SK-N-SH treated with all-trans-retinoic acid at 6 μM for 48 hours (cell line): ENCODE results near the gene ADAMTS9.

Source experiments
- ATAC-seq: fragments of 200-7000 bp; cut with Tn5 transposase; 3 replicates; pipeline ENCODE4 v1.9.1; 2020; ENCODE audit warnings: mild to moderate bottlenecking, moderate library complexity
- BACH2 ChIP-seq: fragments of 250-450 bp; sonication (Bioruptor Pico); IDR thresholded peaks from 2 replicates; pipeline ENCODE4 v1.9.0; 2021; ENCODE audit warnings: mild to moderate bottlenecking, borderline replicate concordance
- CSDC2 ChIP-seq: fragments of 250-450 bp; sonication (Bioruptor Pico); IDR thresholded peaks from 2 replicates; pipeline ENCODE4 v1.5.0; 2020; ENCODE audit warnings: mild to moderate bottlenecking, moderate library complexity
- ESRRG ChIP-seq: fragments of 250-450 bp; sonication (Bioruptor Pico); IDR thresholded peaks from 2 replicates; pipeline ENCODE4 v1.6.1; 2021; ENCODE audit warnings: mild to moderate bottlenecking
- GLIS3 ChIP-seq: fragments of 250-450 bp; sonication (Bioruptor Pico); IDR thresholded peaks from 2 replicates; pipeline ENCODE4 v1.5.0; 2020; ENCODE audit warnings: mild to moderate bottlenecking, moderate library complexity
- ISL1 ChIP-seq: fragments of 250-450 bp; sonication (Bioruptor Pico); IDR thresholded peaks from 2 replicates; pipeline ENCODE4 v2.1.2; 2022; ENCODE audit warnings: mild to moderate bottlenecking, moderate library complexity
- OSR1 ChIP-seq: fragments of 250-450 bp; sonication (Bioruptor Pico); IDR thresholded peaks from 2 replicates; pipeline ENCODE4 v1.8.0; 2022; ENCODE audit warnings: moderate library complexity, mild to moderate bottlenecking, inconsistent platforms
- PPARA ChIP-seq: fragments of 250-450 bp; sonication (Bioruptor Pico); IDR thresholded peaks from 2 replicates; pipeline ENCODE4 v1.5.0; 2020; ENCODE audit warnings: mild to moderate bottlenecking, borderline replicate concordance
- TCF4 ChIP-seq: fragments of 250-450 bp; sonication (Bioruptor Pico); IDR thresholded peaks from 2 replicates; pipeline ENCODE4 v1.8.0; 2021; ENCODE audit warnings: mild to moderate bottlenecking, moderate library complexity, borderline replicate concordance
- TOX ChIP-seq: fragments of 250-450 bp; sonication (Bioruptor Pico); IDR thresholded peaks from 2 replicates; pipeline ENCODE4 v1.8.0; 2021; ENCODE audit warnings: mild to moderate bottlenecking, moderate library complexity, borderline replicate concordance
- ZC3H10 ChIP-seq: fragments of 250-450 bp; sonication (Bioruptor Pico); IDR thresholded peaks from 2 replicates; pipeline ENCODE4 v1.5.1; 2021; ENCODE audit warnings: mild to moderate bottlenecking, moderate library complexity
- ZFP3 ChIP-seq: fragments of 250-450 bp; sonication (Bioruptor Pico); IDR thresholded peaks from 2 replicates; pipeline ENCODE4 v1.5.0; 2020; ENCODE audit warnings: mild to moderate bottlenecking, moderate library complexity
- ZNF565 ChIP-seq: fragments of 450-650 bp; formaldehyde crosslinking; conservative IDR thresholded peaks from 2 replicates; pipeline ENCODE4 v1.5.0; 2020; ENCODE audit warnings: low read depth, mild to moderate bottlenecking, moderate library complexity
- ZNF70 ChIP-seq: fragments of 450-650 bp; formaldehyde crosslinking; IDR thresholded peaks from 2 replicates; pipeline ENCODE4 v1.5.0; 2020; ENCODE audit warnings: mild to moderate bottlenecking, moderate library complexity
- ZNF8 ChIP-seq: fragments of 450-650 bp; formaldehyde crosslinking; IDR thresholded peaks from 2 replicates; pipeline ENCODE4 v1.5.0; 2020; ENCODE audit warnings: mild to moderate bottlenecking, moderate library complexity
- TF ChIP-seq, protein P1 (sequence below): fragments of 250-450 bp; sonication (Bioruptor Pico); IDR thresholded peaks from 2 replicates; pipeline ENCODE4 v1.5.1; 2021; ENCODE audit warnings: mild to moderate bottlenecking, moderate library complexity
- TF ChIP-seq, protein P2 (sequence below): fragments of 250-450 bp; sonication (Bioruptor Pico); IDR thresholded peaks from 2 replicates; pipeline ENCODE4 v1.5.0; 2020; ENCODE audit warnings: mild to moderate bottlenecking, moderate library complexity
- TF ChIP-seq, protein P3 (sequence below): fragments of 250-450 bp; sonication (Bioruptor Pico); IDR thresholded peaks from 2 replicates; pipeline ENCODE4 v1.8.0; 2021; ENCODE audit warnings: low read depth, mild to moderate bottlenecking, moderate library complexity, borderline replicate concordance
- TF ChIP-seq, protein P4 (sequence below): fragments of 250-450 bp; sonication (Bioruptor Pico); IDR thresholded peaks from 2 replicates; pipeline ENCODE4 v1.5.1; 2020; ENCODE audit warnings: low read depth, mild to moderate bottlenecking, moderate library complexity
- TF ChIP-seq, protein P5 (sequence below): fragments of 250-450 bp; sonication (Bioruptor Pico); IDR thresholded peaks from 2 replicates; pipeline ENCODE4 v1.8.0; 2020; ENCODE audit warnings: mild to moderate bottlenecking, moderate library complexity, borderline replicate concordance

Gene ADAMTS9

DNA sequence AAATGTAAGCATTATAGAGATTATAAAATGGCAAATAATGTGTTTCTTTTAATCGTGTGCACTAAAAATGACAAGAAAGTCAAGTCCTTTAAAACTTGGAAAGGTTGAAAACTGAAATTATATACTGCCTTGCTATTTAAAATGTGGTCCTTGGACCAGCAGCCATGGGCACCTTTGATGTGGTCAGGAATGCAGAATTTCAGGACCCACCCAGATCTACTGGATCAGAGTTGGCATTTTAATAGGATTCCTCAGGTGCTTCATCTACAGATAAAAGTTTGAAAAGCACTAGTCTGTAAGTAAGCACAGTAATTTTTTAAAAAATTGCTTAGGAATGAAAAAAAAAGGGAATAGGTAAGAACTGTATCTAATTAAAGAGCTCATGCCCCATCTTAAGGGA, 55.8 kb downstream of the ADAMTS9 start:
- ATAC-seq = no peak
- TF ChIP-seq BACH2 (no peak), ZNF565 (CRISPR knock-in tag) (no peak), TCF4 (CRISPR knock-in tag) (no peak), TOX (CRISPR knock-in tag) (no peak), PPARA (no peak), GLIS3 (CRISPR knock-in tag) (no peak), ZFP3 (no peak)
- TF ChIP-seq, protein P1, sequence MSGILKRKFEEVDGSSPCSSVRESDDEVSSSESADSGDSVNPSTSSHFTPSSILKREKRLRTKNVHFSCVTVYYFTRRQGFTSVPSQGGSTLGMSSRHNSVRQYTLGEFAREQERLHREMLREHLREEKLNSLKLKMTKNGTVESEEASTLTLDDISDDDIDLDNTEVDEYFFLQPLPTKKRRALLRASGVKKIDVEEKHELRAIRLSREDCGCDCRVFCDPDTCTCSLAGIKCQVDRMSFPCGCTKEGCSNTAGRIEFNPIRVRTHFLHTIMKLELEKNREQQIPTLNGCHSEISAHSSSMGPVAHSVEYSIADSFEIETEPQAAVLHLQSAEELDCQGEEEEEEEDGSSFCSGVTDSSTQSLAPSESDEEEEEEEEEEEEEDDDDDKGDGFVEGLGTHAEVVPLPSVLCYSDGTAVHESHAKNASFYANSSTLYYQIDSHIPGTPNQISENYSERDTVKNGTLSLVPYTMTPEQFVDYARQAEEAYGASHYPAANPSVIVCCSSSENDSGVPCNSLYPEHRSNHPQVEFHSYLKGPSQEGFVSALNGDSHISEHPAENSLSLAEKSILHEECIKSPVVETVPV (CRISPR knock-in tag) = no peak
- TF ChIP-seq, protein P2, sequence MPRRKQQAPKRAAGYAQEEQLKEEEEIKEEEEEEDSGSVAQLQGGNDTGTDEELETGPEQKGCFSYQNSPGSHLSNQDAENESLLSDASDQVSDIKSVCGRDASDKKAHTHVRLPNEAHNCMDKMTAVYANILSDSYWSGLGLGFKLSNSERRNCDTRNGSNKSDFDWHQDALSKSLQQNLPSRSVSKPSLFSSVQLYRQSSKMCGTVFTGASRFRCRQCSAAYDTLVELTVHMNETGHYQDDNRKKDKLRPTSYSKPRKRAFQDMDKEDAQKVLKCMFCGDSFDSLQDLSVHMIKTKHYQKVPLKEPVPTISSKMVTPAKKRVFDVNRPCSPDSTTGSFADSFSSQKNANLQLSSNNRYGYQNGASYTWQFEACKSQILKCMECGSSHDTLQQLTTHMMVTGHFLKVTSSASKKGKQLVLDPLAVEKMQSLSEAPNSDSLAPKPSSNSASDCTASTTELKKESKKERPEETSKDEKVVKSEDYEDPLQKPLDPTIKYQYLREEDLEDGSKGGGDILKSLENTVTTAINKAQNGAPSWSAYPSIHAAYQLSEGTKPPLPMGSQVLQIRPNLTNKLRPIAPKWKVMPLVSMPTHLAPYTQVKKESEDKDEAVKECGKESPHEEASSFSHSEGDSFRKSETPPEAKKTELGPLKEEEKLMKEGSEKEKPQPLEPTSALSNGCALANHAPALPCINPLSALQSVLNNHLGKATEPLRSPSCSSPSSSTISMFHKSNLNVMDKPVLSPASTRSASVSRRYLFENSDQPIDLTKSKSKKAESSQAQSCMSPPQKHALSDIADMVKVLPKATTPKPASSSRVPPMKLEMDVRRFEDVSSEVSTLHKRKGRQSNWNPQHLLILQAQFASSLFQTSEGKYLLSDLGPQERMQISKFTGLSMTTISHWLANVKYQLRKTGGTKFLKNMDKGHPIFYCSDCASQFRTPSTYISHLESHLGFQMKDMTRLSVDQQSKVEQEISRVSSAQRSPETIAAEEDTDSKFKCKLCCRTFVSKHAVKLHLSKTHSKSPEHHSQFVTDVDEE (CRISPR knock-in tag) = no peak
- TF ChIP-seq, protein P3, sequence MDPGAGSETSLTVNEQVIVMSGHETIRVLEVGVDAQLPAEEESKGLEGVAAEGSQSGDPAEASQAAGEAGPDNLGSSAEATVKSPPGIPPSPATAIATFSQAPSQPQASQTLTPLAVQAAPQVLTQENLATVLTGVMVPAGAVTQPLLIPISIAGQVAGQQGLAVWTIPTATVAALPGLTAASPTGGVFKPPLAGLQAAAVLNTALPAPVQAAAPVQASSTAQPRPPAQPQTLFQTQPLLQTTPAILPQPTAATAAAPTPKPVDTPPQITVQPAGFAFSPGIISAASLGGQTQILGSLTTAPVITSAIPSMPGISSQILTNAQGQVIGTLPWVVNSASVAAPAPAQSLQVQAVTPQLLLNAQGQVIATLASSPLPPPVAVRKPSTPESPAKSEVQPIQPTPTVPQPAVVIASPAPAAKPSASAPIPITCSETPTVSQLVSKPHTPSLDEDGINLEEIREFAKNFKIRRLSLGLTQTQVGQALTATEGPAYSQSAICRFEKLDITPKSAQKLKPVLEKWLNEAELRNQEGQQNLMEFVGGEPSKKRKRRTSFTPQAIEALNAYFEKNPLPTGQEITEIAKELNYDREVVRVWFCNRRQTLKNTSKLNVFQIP = no peak

DNA sequence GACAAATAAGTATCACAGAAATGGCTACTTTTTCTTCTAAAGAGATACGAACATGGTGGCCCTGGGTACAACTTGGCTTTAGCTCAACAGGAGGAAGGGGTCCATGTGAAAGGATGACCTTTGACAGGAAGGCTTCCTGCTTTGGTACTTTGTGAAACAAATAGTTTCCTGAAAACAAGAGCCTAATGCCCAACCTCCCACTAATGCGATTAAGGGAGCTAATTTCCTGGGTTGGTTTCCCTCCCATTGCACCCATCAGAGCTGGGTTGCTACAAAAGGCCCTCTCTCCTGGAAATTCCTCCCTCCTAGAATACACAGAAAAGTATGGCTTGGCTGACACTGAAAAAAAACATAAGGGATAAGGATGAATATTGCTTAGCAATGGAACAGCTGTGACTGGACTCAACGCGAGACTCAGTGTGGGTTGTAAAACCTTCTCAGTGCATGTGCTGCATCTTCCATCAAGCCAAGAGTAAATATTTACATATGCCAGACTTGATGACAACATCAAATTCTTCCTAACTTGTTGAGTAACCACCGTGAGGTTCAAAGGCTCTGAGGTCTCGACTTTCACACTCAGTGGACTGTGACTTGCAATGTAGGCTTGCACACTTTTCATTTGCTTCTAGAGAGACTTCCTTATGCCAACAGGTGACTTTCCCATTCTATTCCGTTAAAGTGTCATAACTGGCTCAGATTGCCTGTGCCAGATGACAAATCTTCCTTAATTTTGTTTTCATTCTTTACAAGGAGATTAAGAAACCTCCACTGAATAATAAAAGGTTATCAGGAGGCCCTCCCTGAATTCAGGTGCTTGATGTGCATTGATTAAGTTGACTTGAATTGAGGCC, 60.1 kb downstream of the ADAMTS9 start:
- no peak for TF ChIP-seq CSDC2 (CRISPR knock-in tag)
- TF ChIP-seq ZC3H10 (CRISPR knock-in tag) = no peak
- no peak for TF ChIP-seq PPARA
- no peak for TF ChIP-seq ISL1 (CRISPR knock-in tag)
- TF ChIP-seq ESRRG (CRISPR knock-in tag) = no peak
- no peak for TF ChIP-seq ZFP3
- no peak for TF ChIP-seq ZNF8 (CRISPR knock-in tag)
- no peak for TF ChIP-seq OSR1 (CRISPR knock-in tag)
- no peak for ATAC-seq

DNA sequence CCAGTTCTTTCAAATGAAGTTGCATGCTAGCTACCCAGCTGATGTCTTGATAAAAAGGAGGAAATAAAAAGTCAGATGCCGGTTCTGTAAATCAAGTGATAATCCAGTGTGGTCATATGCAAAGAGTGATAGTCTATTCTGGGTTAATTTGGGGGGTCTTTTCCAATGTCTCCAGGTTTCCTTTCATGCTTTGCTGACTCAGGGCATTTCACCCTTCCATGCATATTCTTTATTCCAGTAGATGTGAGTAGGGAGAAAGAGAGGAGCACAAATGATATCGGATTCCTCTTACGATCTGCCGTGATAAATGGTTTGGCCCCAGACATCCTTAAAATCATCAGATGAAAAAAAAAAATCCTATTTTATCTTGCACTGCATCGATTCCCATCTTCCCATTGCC, 60.8 kb downstream of the ADAMTS9 start:
- TF ChIP-seq, protein P4, sequence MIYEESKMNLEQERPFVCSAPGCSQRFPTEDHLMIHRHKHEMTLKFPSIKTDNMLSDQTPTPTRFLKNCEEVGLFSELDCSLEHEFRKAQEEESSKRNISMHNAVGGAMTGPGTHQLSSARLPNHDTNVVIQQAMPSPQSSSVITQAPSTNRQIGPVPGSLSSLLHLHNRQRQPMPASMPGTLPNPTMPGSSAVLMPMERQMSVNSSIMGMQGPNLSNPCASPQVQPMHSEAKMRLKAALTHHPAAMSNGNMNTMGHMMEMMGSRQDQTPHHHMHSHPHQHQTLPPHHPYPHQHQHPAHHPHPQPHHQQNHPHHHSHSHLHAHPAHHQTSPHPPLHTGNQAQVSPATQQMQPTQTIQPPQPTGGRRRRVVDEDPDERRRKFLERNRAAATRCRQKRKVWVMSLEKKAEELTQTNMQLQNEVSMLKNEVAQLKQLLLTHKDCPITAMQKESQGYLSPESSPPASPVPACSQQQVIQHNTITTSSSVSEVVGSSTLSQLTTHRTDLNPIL (CRISPR knock-in tag) = no peak
- TF ChIP-seq ZNF70 (no peak), OSR1 (CRISPR knock-in tag) (no peak), ZNF8 (CRISPR knock-in tag) (no peak)
- TF ChIP-seq, protein P5, sequence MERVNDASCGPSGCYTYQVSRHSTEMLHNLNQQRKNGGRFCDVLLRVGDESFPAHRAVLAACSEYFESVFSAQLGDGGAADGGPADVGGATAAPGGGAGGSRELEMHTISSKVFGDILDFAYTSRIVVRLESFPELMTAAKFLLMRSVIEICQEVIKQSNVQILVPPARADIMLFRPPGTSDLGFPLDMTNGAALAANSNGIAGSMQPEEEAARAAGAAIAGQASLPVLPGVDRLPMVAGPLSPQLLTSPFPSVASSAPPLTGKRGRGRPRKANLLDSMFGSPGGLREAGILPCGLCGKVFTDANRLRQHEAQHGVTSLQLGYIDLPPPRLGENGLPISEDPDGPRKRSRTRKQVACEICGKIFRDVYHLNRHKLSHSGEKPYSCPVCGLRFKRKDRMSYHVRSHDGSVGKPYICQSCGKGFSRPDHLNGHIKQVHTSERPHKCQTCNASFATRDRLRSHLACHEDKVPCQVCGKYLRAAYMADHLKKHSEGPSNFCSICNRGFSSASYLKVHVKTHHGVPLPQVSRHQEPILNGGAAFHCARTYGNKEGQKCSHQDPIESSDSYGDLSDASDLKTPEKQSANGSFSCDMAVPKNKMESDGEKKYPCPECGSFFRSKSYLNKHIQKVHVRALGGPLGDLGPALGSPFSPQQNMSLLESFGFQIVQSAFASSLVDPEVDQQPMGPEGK (CRISPR knock-in tag) = no peak
- TF ChIP-seq, protein P3 = no peak
- TF ChIP-seq, protein P2 (CRISPR knock-in tag) = no peak
- no peak for ATAC-seq
